CD14-positive monocyte (primary cell): ENCODE results near the gene KSR1. TPM values are rescaled to one million over a fixed set of nuclear protein-coding genes. Genes with fewer than 3 reads are reported as not detected.

Source experiments
- DNase-seq, 3 donors: peaks; one replicate each; pipeline ENCODE4 v3.0.0-alpha.2; 2011 to 2022
- H2AFZ ChIP-seq: 2 replicates; pipeline ENCODE4 v1.6.0; 2012; ENCODE audit warnings: mild to moderate bottlenecking, low read depth, low read length, inconsistent platforms; ENCODE audit not compliant: insufficient read depth, poor library complexity, severe bottlenecking
- H3K27ac ChIP-seq, 2 donors: 1 replicate in 1 of 2; 2 replicates in 1 of 2; pipeline ENCODE4 v1.5.1; 2012 to 2013; ENCODE audit warnings: low read length in 2 of 2, control low read depth in 1 of 2, inconsistent platforms in 1 of 2, low read depth in 1 of 2, mild to moderate bottlenecking in 1 of 2
- H3K27me3 ChIP-seq, 2 donors: one replicate each; pipeline versions ENCODE4 v1.6.0 to v1.6.1; 2011 to 2013; ENCODE audit warnings: low read length in 2 of 2; ENCODE audit not compliant: control insufficient read depth in 2 of 2, insufficient read depth in 2 of 2
- H3K36me3 ChIP-seq, 2 donors: replicated peaks in 1 of 2; 1 replicate in 1 of 2; 2 replicates in 1 of 2; pipeline versions ENCODE4 v1.5.1 to v1.6.1; 2012 to 2013; ENCODE audit warnings: low read length in 2 of 2, control low read depth in 1 of 2, inconsistent platforms in 1 of 2, mild to moderate bottlenecking in 1 of 2; ENCODE audit not compliant: insufficient read depth in 2 of 2, control insufficient read depth in 1 of 2
- H3K4me1 ChIP-seq, 2 donors: 1 replicate in 1 of 2; 2 replicates in 1 of 2; pipeline versions ENCODE4 v1.5.1 to v1.6.1; 2012 to 2013; ENCODE audit warnings: low read length in 2 of 2, control low read depth in 1 of 2, inconsistent platforms in 1 of 2, mild to moderate bottlenecking in 1 of 2, moderate library complexity in 1 of 2; ENCODE audit not compliant: insufficient read depth in 2 of 2, control insufficient read depth in 1 of 2
- H3K4me2 ChIP-seq: replicated peaks from 2 replicates; pipeline ENCODE3; 2012; ENCODE audit warnings: low read length, moderate library complexity, mild to moderate bottlenecking; ENCODE audit not compliant: poor library complexity, severe bottlenecking; ENCODE audit errors: extremely low read depth
- H3K4me3 ChIP-seq, 3 experiments: fragments of 200-600 bp in 1 of 3; sonication (generic) in 1 of 3; replicated peaks in 1 of 3; 1 replicate in 2 of 3; 2 replicates in 1 of 3; pipeline ENCODE4 v1.5.1; 2011 to 2013; ENCODE audit warnings: low read length in 3 of 3, mild to moderate bottlenecking in 3 of 3, control low read depth in 2 of 3, low read depth in 2 of 3, inconsistent platforms in 1 of 3, moderate library complexity in 1 of 3
- H3K79me2 ChIP-seq: 2 replicates; pipeline ENCODE4 v1.6.0; 2012; ENCODE audit warnings: mild to moderate bottlenecking, control low read depth, inconsistent platforms, low read length, moderate library complexity; ENCODE audit not compliant: insufficient read depth
- H3K9ac ChIP-seq: 2 replicates; pipeline ENCODE4 v1.6.0; 2017; ENCODE audit warnings: low read length, mild to moderate bottlenecking; ENCODE audit not compliant: insufficient read depth, poor library complexity, severe bottlenecking
- H3K9me3 ChIP-seq, 2 donors: replicated peaks in 1 of 2; 1 replicate in 1 of 2; 2 replicates in 1 of 2; pipeline versions ENCODE4 v1.5.1 to v1.6.1; 2012 to 2013; ENCODE audit warnings: low read length in 2 of 2, control low read depth in 1 of 2; ENCODE audit not compliant: control insufficient read depth in 1 of 2, insufficient read depth in 1 of 2
- H4K20me1 ChIP-seq: 2 replicates; pipeline ENCODE4 v1.6.0; 2012; ENCODE audit warnings: mild to moderate bottlenecking, low read length, control low read depth, moderate library complexity; ENCODE audit not compliant: insufficient read depth
- H3K27ac Mint-ChIP-seq, 7 donors: one replicate each; pipeline ENCODE4 v1.8.0; 2020; ENCODE audit warnings: mild to moderate bottlenecking in 7 of 7, mixed read lengths in 7 of 7, moderate library complexity in 6 of 7, inconsistent platforms in 2 of 7
- H3K27me3 Mint-ChIP-seq, 3 donors: one replicate each; pipeline ENCODE4 v1.8.0; 2021 to 2022; ENCODE audit warnings: low read depth in 3 of 3, mild to moderate bottlenecking in 3 of 3, mixed read lengths in 3 of 3, moderate library complexity in 3 of 3, inconsistent platforms in 1 of 3
- H3K36me3 Mint-ChIP-seq, 2 donors: one replicate each; pipeline ENCODE4 v1.8.0; 2020; ENCODE audit warnings: mixed read lengths in 2 of 2, inconsistent platforms in 1 of 2, mild to moderate bottlenecking in 1 of 2
- H3K4me1 Mint-ChIP-seq: one replicate; pipeline ENCODE4 v1.8.0; 2020; ENCODE audit warnings: mild to moderate bottlenecking, mixed read lengths
- H3K4me3 Mint-ChIP-seq, 2 donors: one replicate each; pipeline ENCODE4 v1.8.0; 2020; ENCODE audit warnings: mild to moderate bottlenecking in 2 of 2, mixed read lengths in 2 of 2, moderate library complexity in 1 of 2
- H3K9me3 Mint-ChIP-seq, 7 donors: one replicate each; pipeline ENCODE4 v1.8.0; 2020 to 2022; ENCODE audit warnings: mixed read lengths in 7 of 7, mild to moderate bottlenecking in 6 of 7, moderate library complexity in 6 of 7, inconsistent platforms in 2 of 7
- CTCF ChIP-seq: fragments of 200-600 bp; IDR thresholded peaks from one replicate; pipeline ENCODE4 v1.8.0; 2022; ENCODE audit warnings: antibody characterized with exemption, mild to moderate bottlenecking
- WGBS: methylation state at CpG from one replicate; pipeline ENCODE4 v1.1.5; 2013; ENCODE audit warnings: missing lambda C conversion rate; ENCODE audit not compliant: insufficient coverage; 5-methylcytosine and 5-hydroxymethylcytosine counted together
- intact Hi-C, 2 donors: fragments of 100-400 bp; cut with micrococcal nuclease; formaldehyde crosslinking; loops; one replicate each; pipeline versions ENCODE4 v1.15.0 to v1.15.1; 2023
- polyA minus RNA-seq: library from RNA; depleted of rRNA, polyadenylated mRNA; stranded (reverse); fragments of >200 nt; gene quantifications from 2 replicates; pipeline ENCODE4 v1.2.3, GENCODE V29; 2012
- polyA plus RNA-seq, 3 donors: library from polyadenylated mRNA; depleted of rRNA in 1 of 3; unstranded in 2 of 3; stranded (reverse) in 1 of 3; fragments of 300-500 nt in 2 of 3; fragments of >200 nt in 1 of 3; fragmentation: Illumina TruSeq in 2 of 3; gene quantifications; 1 replicate in 2 of 3; 2 replicates in 1 of 3; pipeline ENCODE4 v1.2.3, GENCODE V29; 2012 to 2021
- total RNA-seq, 12 experiments: library from RNA in 1 of 12; stranded (reverse) in 1 of 12; fragments of 120-200 nt in 1 of 12; gene quantifications; one replicate each; pipeline ENCODE4 v1.2.4 and lab custom pipeline; 2013 to 2026; ENCODE audit warnings: mixed read lengths in 6 of 12, inconsistent platforms in 1 of 12

The KSR1 gene
- total RNA-seq (2013), result 45.0 TPM
- 100 to 1,000 TPM in 1 of 3 donors, 1 to 10 TPM in 2; 1.2 to 111 (median 4.2) TPM for polyA plus RNA-seq
- 54.0 and 57.6 TPM in 2 replicates for polyA minus RNA-seq
- 13.8 to 90.6 (median 56.8) reads per million in 11 experiments for total RNA-seq (lab: John Stamatoyannopoulos, UW)

GRCh38 chr17:27455914-27456680 lies at the start of gene KSR1:
Gene KSR1, plus strand, starts transcription at chr17:27456448. Its CDS starts 196 bp downstream, at chr17:27456644.
- H3K27ac ChIP-seq, result peak within 1 kb of the TSS; percentile 38 to 81

More at GRCh38 chr17:27455914-27456680, at the start of gene KSR1:
- peak within 1 kb of the TSS; percentile 54 to 89 (median 83) for H3K4me3 ChIP-seq
- H3K4me1 ChIP-seq, result peaks cover 19 to 23% of the 10 kb centered on the region in 2 donors
- Mint-ChIP-seq H3K36me3 (peaks cover 15 to 22% of the 10 kb centered on the region in 2 donors), H3K4me1 (peaks cover 38% of the 10 kb centered on the region), H3K27ac (peak within 1 kb of the TSS; percentile 73 to 90 (median 86)), H3K4me3 (peak within 1 kb of the TSS; percentile 93 to 97), H3K27me3 (peaks cover 2 to 8% (median 5%) of the 10 kb centered on the region in 3 donors), H3K9me3 (peaks cover 0 to 2% (median 0%) of the 10 kb centered on the region in 7 donors)
- H3K4me2 ChIP-seq, result peak within 1 kb of the TSS; percentile 99
- intact Hi-C loops, result loop anchor here (2.0 to 5.0 kb wide), 3 partner anchors 36 to 76 kb away; no protein-coding TSS in a partner anchor
- no peak for TF ChIP-seq CTCF
- H2AFZ ChIP-seq, result peak within 1 kb of the TSS; percentile 95
- under 1% methylated on average over 87 of the region's 88 CpGs for WGBS
- DNase-seq, result peak; percentile 41 to 63 (median 62)
- peaks cover 40% of the 10 kb centered on the region for H4K20me1 ChIP-seq
- peaks cover 7% of the 10 kb centered on the region in 2 donors for H3K36me3 ChIP-seq
- no peaks in the 10 kb centered on the region for H3K27me3 ChIP-seq
- H3K9ac ChIP-seq, result peak within 1 kb of the TSS; percentile 84
- no peaks in the 10 kb centered on the region for H3K9me3 ChIP-seq
- H3K79me2 ChIP-seq, result peaks cover 46% of the 10 kb centered on the region
